Endothelial cell of umbilical vein (primary cell): ENCODE measurements around the gene AFF1. TPM values are rescaled to one million over a fixed set of nuclear protein-coding genes. Genes with fewer than 3 reads are reported as not detected.
"Not testable (repeated sequence)": the region's sequence is repeated elsewhere in the genome, so short reads cannot be mapped to it uniquely, and the experiment has no call there.

Source experiments
- BruUV-seq: library from RNA; stranded (reverse); fragments of 400-500 nt; replicated peaks from 2 replicates; lab custom pipeline; 2021; lab: Mats Ljungman, UMichigan
- CTCF ChIA-PET: fragments of 300-600, 350-600 bp; sonication (Branson Sonifier 250); formaldehyde crosslinking; loops from one replicate; lab custom pipeline; 2021; ENCODE audit warnings: antibody characterized with exemption, inconsistent platforms; lab: Charles Lee
- POLR2A ChIA-PET: fragments of 300-600, 350-600 bp; sonication (Branson Sonifier 250); formaldehyde crosslinking; loops from one replicate; lab custom pipeline; 2021; ENCODE audit warnings: antibody characterized with exemption, inconsistent platforms; lab: Charles Lee
- DNase-seq: peaks from one replicate; pipeline ENCODE4 v3.0.0-alpha.2; 2011; ENCODE audit warnings: low read depth, low spot score
- FAIRE-seq: peaks from 2 replicates; lab custom pipeline; 2011; peaks lifted over from hg19 to GRCh38; lab: Jason Lieb, UNC
- H2AFZ ChIP-seq: 2 replicates; pipeline ENCODE4 v1.6.0; 2012; ENCODE audit warnings: low read depth, low read length, control low read depth, inconsistent platforms
- H3K27ac ChIP-seq: 2 replicates; pipeline ENCODE4 v1.5.1; 2011; ENCODE audit warnings: low read depth, mild to moderate bottlenecking, control low read depth, low read length, moderate library complexity; ENCODE audit not compliant: insufficient read depth
- H3K27me3 ChIP-seq, 2 experiments: 2 replicates each; pipeline versions ENCODE4 v1.6.0 to v1.6.1; 2011; ENCODE audit warnings: low read length in 2 of 2, mixed read lengths in 1 of 2; ENCODE audit not compliant: control insufficient read depth in 2 of 2, insufficient read depth in 2 of 2
- H3K36me3 ChIP-seq, 2 experiments: 2 replicates in 1 of 2; 3 replicates in 1 of 2; pipeline ENCODE4 v1.5.1; 2011; ENCODE audit warnings: low read length in 2 of 2, mild to moderate bottlenecking in 1 of 2, moderate library complexity in 1 of 2; ENCODE audit not compliant: control insufficient read depth in 2 of 2, insufficient read depth in 2 of 2; ENCODE audit errors: extremely low read depth in 1 of 2
- H3K4me1 ChIP-seq: 3 replicates; pipeline ENCODE4 v1.5.1; 2011; ENCODE audit warnings: mild to moderate bottlenecking, low read length; ENCODE audit not compliant: control insufficient read depth, insufficient read depth; ENCODE audit errors: extremely low read depth
- H3K4me2 ChIP-seq: 2 replicates; pipeline ENCODE4 v1.6.1; 2011; ENCODE audit warnings: low read length, control low read depth, mixed read lengths; ENCODE audit not compliant: insufficient read depth
- H3K4me3 ChIP-seq, 3 experiments: fragments of 200-600 bp in 1 of 3; sonication (generic), shearing (Covaris generic) in 1 of 3; replicated peaks in 1 of 3; 2 replicates each; pipeline ENCODE4 v1.5.1; 2011 to 2016; ENCODE audit warnings: control low read depth in 3 of 3, low read length in 3 of 3, mild to moderate bottlenecking in 2 of 3, inconsistent platforms in 1 of 3, low read depth in 1 of 3, moderate library complexity in 1 of 3; ENCODE audit not compliant: insufficient read depth in 1 of 3
- H3K79me2 ChIP-seq: 2 replicates; pipeline ENCODE4 v1.6.0; 2012; ENCODE audit warnings: low read length, inconsistent platforms; ENCODE audit not compliant: control insufficient read depth, insufficient read depth
- H3K9ac ChIP-seq: replicated peaks from 2 replicates; pipeline ENCODE3; 2011; ENCODE audit warnings: low read length, control low read depth; ENCODE audit not compliant: insufficient read depth; ENCODE audit errors: extremely low read depth
- H3K9me1 ChIP-seq: replicated peaks from 3 replicates; pipeline ENCODE4 v1.6.0; 2011; ENCODE audit warnings: mild to moderate bottlenecking, low read length; ENCODE audit not compliant: control insufficient read depth, insufficient read depth; ENCODE audit errors: extremely low read depth
- H3K9me3 ChIP-seq: replicated peaks from 2 replicates; pipeline ENCODE4 v1.5.1; 2012; ENCODE audit warnings: low read length, inconsistent platforms; ENCODE audit not compliant: control insufficient read depth, insufficient read depth
- H4K20me1 ChIP-seq: replicated peaks from 2 replicates; pipeline ENCODE3; 2011; ENCODE audit warnings: mild to moderate bottlenecking, low read length; ENCODE audit not compliant: control insufficient read depth, insufficient read depth; ENCODE audit errors: extremely low read depth
- EZH2 ChIP-seq: IDR thresholded peaks from 2 replicates; pipeline ENCODE4 v1.6.1; 2012; ENCODE audit warnings: borderline replicate concordance, low read depth, mild to moderate bottlenecking, moderate library complexity, low read length, inconsistent platforms; ENCODE audit not compliant: severe bottlenecking
- FOS ChIP-seq: IDR thresholded peaks from 2 replicates; pipeline ENCODE4 v1.6.1; 2011; ENCODE audit warnings: mild to moderate bottlenecking, low read length, moderate library complexity, borderline replicate concordance; ENCODE audit not compliant: insufficient read depth
- GATA2 ChIP-seq: IDR thresholded peaks from 2 replicates; pipeline ENCODE4 v1.7.0; 2011; ENCODE audit warnings: low read depth, mild to moderate bottlenecking, moderate library complexity, mixed read lengths, low read length; ENCODE audit not compliant: insufficient read length, insufficient read depth
- JUN ChIP-seq: IDR thresholded peaks from 2 replicates; pipeline ENCODE4 v1.6.1; 2011; ENCODE audit warnings: borderline replicate concordance, low read depth; ENCODE audit not compliant: insufficient read length, insufficient read depth
- MYC ChIP-seq: IDR thresholded peaks from one replicate; pipeline ENCODE4 v1.6.1; 2011; ENCODE audit warnings: mild to moderate bottlenecking, low read depth, low read length
- POLR2A ChIP-seq: IDR thresholded peaks from 2 replicates; pipeline ENCODE4 v1.6.1; 2012; ENCODE audit warnings: low read depth, mild to moderate bottlenecking, control low read depth, low read length
- POLR2AphosphoS5 ChIP-seq: IDR thresholded peaks from 2 replicates; pipeline ENCODE4 v1.6.1; 2012; ENCODE audit warnings: low read depth, mild to moderate bottlenecking, control low read depth, low read length, moderate library complexity; ENCODE audit not compliant: insufficient read depth
- dilution Hi-C: fragments of 300-500 bp; cut with MboI; formaldehyde crosslinking; loops from one replicate; pipeline ENCODE4 v1.15.0; 2019; ENCODE audit warnings: low sequenced_read_pairs; ENCODE audit not compliant: extremely low pct_ligation_motif_present
- intact Hi-C: fragments of 100-400 bp; cut with micrococcal nuclease; formaldehyde crosslinking; loops from one replicate; pipeline ENCODE4 v1.10.0; 2022
- polyA plus RNA-seq, 4 experiments: library from polyadenylated mRNA; depleted of rRNA in 3 of 4; stranded (reverse) in 3 of 4; unstranded in 1 of 4; fragments of >200 nt; gene quantifications; 2 replicates each; pipeline versions ENCODE4 v1.2.1 to v1.2.3, GENCODE V29; 2011 to 2012; ENCODE audit warnings: missing spikeins in 1 of 4
- total RNA-seq: library from RNA; stranded (reverse); gene quantifications from 2 replicates; pipeline ENCODE4 v1.2.3, GENCODE V29; 2021
- TF ChIP-seq, protein P1 (sequence below), 2 donors: IDR thresholded peaks; 1 replicate in 1 of 2; 2 replicates in 1 of 2; pipeline ENCODE4 v1.5.1; 2011; ENCODE audit warnings: low read length in 2 of 2, mild to moderate bottlenecking in 2 of 2, moderate library complexity in 2 of 2, control low read depth in 1 of 2, inconsistent platforms in 1 of 2, low read depth in 1 of 2; ENCODE audit not compliant: insufficient read depth in 1 of 2; ENCODE audit errors: extremely low read depth in 1 of 2
- TF ChIP-seq, protein P2 (sequence below): IDR thresholded peaks from 2 replicates; pipeline ENCODE4 v1.6.1; 2011; ENCODE audit not compliant: insufficient read depth, insufficient read length

Gene AFF1
- total and polyA plus RNA-seq, 2 donors (not counting 3 experiments of a cell fraction or from before 2014, with no cell fraction given), result 26.2 to 106 TPM

- no peak overlapping the region for H3K4me3 ChIP-seq
- no peaks in the 10 kb centered on the region for H3K9me3 ChIP-seq
- H3K27ac ChIP-seq, result no peak overlapping the region
- no TSS peak for BruUV-seq
- DNase-seq (no peak), FAIRE-seq (no peak)
- no peak overlapping the region for H2AFZ ChIP-seq
- H3K4me2 ChIP-seq, result no peak overlapping the region
- ChIA-PET POLR2A (no interaction called here), CTCF (no interaction called here)
- H3K9ac ChIP-seq, result no peak overlapping the region
- no peak for TF ChIP-seq POLR2A
- TF ChIP-seq EZH2, result no peak
- TF ChIP-seq JUN, result no peak
- TF ChIP-seq FOS, result no peak
- TF ChIP-seq, protein P1, sequence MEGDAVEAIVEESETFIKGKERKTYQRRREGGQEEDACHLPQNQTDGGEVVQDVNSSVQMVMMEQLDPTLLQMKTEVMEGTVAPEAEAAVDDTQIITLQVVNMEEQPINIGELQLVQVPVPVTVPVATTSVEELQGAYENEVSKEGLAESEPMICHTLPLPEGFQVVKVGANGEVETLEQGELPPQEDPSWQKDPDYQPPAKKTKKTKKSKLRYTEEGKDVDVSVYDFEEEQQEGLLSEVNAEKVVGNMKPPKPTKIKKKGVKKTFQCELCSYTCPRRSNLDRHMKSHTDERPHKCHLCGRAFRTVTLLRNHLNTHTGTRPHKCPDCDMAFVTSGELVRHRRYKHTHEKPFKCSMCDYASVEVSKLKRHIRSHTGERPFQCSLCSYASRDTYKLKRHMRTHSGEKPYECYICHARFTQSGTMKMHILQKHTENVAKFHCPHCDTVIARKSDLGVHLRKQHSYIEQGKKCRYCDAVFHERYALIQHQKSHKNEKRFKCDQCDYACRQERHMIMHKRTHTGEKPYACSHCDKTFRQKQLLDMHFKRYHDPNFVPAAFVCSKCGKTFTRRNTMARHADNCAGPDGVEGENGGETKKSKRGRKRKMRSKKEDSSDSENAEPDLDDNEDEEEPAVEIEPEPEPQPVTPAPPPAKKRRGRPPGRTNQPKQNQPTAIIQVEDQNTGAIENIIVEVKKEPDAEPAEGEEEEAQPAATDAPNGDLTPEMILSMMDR (IDR thresholded peaks at IDR 0.05; ENCODE audit: extremely low read depth in 1 of 2, insufficient read depth in 1 of 2, low read depth in 1 of 2, low read length in 2 of 2), result no peak
- no peak for TF ChIP-seq GATA2
- TF ChIP-seq, protein P2, sequence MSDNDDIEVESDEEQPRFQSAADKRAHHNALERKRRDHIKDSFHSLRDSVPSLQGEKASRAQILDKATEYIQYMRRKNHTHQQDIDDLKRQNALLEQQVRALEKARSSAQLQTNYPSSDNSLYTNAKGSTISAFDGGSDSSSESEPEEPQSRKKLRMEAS, result no peak
- no peak for TF ChIP-seq POLR2AphosphoS5
- TF ChIP-seq MYC, result no peak
- intact Hi-C loops (no loop called here), dilution Hi-C loops (no loop called here)
- H3K27me3 ChIP-seq, result no peaks in the 10 kb centered on the region
- no peaks in the 10 kb centered on the region for H3K79me2 ChIP-seq
- H4K20me1 ChIP-seq, result no peaks in the 10 kb centered on the region
- peaks cover 9% of the 10 kb centered on the region in 2 experiments for H3K36me3 ChIP-seq
- no peaks in the 10 kb centered on the region for H3K9me1 ChIP-seq
- H3K4me1 ChIP-seq, result no peaks in the 10 kb centered on the region
Measured at GRCh38 chr4:87144356-87144755, 209.5 kb downstream of the AFF1 start.

- H3K9ac ChIP-seq, H2AFZ ChIP-seq, H3K4me2 ChIP-seq, H3K27ac ChIP-seq, POLR2A ChIA-PET, DNase-seq, H3K9me1 ChIP-seq, BruUV-seq, FAIRE-seq, H3K36me3 ChIP-seq, H3K79me2 ChIP-seq, intact Hi-C loops, H3K27me3 ChIP-seq, dilution Hi-C loops, H3K9me3 ChIP-seq, H3K4me1 ChIP-seq, H4K20me1 ChIP-seq, H3K4me3 ChIP-seq: not testable (repeated sequence)
- CTCF ChIA-PET, result interaction anchor here (1.0 kb wide), 1 partner anchor 224 kb away, joined by 3 read pairs; no protein-coding TSS in a partner anchor
Measured at GRCh38 chr4:87145934-87146333, 211.1 kb downstream of the AFF1 start.
